RWPE1 (cell line): ENCODE results near the gene MAGEA11.
"Not testable (repeated sequence)": the region's sequence is repeated elsewhere in the genome, so short reads cannot be mapped to it uniquely, and the experiment has no call there.

ENCODE experiments used
- CTCF ChIA-PET: fragments of 350-600 bp; sonication (Branson Sonifier 250); formaldehyde crosslinking; extraction: SDS; loops from one replicate; lab custom pipeline; 2021; lab: Yijun Ruan, JAX
- POLR2A ChIA-PET: fragments of 400-600 bp; formaldehyde crosslinking; extraction: SDS; loops from one replicate; lab custom pipeline; 2020; ENCODE audit warnings: antibody characterized with exemption; ENCODE audit not compliant: low non-redundant PET; lab: Yijun Ruan, JAX
- DNase-seq: peaks from one replicate; pipeline ENCODE4 v3.0.0; 2012; ENCODE audit warnings: low spot score
- H3K27ac ChIP-seq: fragments of 450-650 bp; 2 replicates; pipeline ENCODE4 v1.5.1; 2017
- CTCF ChIP-seq: fragments of 450-650 bp; conservative IDR thresholded peaks from 2 replicates; pipeline ENCODE4 v1.5.1; 2017; ENCODE audit warnings: low read depth, mild to moderate bottlenecking

The MAGEA11 gene

GRCh38 chrX:149758068-149758714 lies 46.3 kb downstream of the MAGEA11 start:
- DNase-seq: no peak
- no peak for TF ChIP-seq CTCF
- ChIA-PET POLR2A (no interaction called here), CTCF (no interaction called here)
- H3K27ac ChIP-seq: no peak overlapping the region

GRCh38 chrX:149758715-149759078 lies 46.8 kb downstream of the MAGEA11 start:
- CTCF ChIA-PET, POLR2A ChIA-PET: not testable (repeated sequence)

GRCh38 chrX:149759824-149760223 lies 48.0 kb downstream of the MAGEA11 start:
- H3K27ac ChIP-seq: no peak overlapping the region
- CTCF ChIA-PET: no interaction called here
- no peak for TF ChIP-seq CTCF
- POLR2A ChIA-PET: no interaction called here
- DNase-seq: no peak

More at GRCh38 chrX:149758715-149759078, 46.8 kb downstream of the MAGEA11 start:
- H3K27ac ChIP-seq, DNase-seq: not testable (repeated sequence)

DNA sequence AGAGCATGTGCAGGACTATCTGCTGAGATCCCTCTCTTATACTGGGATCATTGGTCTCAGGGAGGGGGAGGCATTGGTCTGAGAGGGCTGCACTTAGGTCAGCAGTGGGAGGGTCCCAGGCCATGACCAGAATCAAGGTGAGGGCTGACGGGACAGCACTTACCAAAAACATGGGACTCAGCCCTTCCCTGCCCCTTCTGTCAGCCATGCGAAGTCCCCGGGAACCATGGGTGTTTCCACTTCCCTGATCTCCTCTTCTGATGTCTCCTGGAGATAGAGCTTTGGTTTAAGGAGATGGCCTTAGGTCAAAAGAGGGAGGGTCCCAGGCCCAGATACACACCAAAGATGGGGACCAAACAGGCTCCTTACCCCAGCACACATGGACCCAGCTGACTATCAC lies 49.1 kb downstream of the MAGEA11 start:
- TF ChIP-seq CTCF: no peak
- ChIA-PET CTCF (no interaction called here), POLR2A (no interaction called here)
- no peak overlapping the region for H3K27ac ChIP-seq
- no peak for DNase-seq

- CTCF ChIA-PET, DNase-seq, H3K27ac ChIP-seq, POLR2A ChIA-PET: not testable (repeated sequence)
Observed at GRCh38 chrX:149761858-149762674, 50.2 kb downstream of the MAGEA11 start.

GRCh38 chrX:149762696-149763614 lies 51.1 kb downstream of the MAGEA11 start:
- DNase-seq: no peak
- POLR2A ChIA-PET: no interaction called here
- TF ChIP-seq CTCF: no peak
- no peak overlapping the region for H3K27ac ChIP-seq
- CTCF ChIA-PET: no interaction called here
